ENCODE data around the gene PARN.
"Not testable (repeated sequence)": the region's sequence is repeated elsewhere in the genome, so short reads cannot be mapped to it uniquely, and the experiment has no call there.

PARN gene

GRCh38 chr16:14572535-14572934 is 57.5 kb downstream of the PARN start:
- no peak for DNase-seq

- DNase-seq = no peak
Observed at GRCh38 chr16:14569213-14569612, 60.8 kb downstream of the PARN start.

GRCh38 chr16:14566599-14566998 is 63.5 kb downstream of the PARN start:
- DNase-seq = no peak

GRCh38 chr16:14565688-14566025 is 64.4 kb downstream of the PARN start:
- no peak for DNase-seq

GRCh38 chr16:14564861-14565687 is 65.0 kb downstream of the PARN start:
- no peak for DNase-seq

GRCh38 chr16:14564323-14564722 is 65.7 kb downstream of the PARN start:
- no peak for DNase-seq

GRCh38 chr16:14562691-14563491 is 67.2 kb downstream of the PARN start:
- DNase-seq = no peak

- no peak for DNase-seq
Observed at GRCh38 chr16:14560523-14560922, 69.5 kb downstream of the PARN start.

GRCh38 chr16:14559809-14560241 is 70.2 kb downstream of the PARN start:
- peak; percentile 57 for DNase-seq

GRCh38 chr16:14553447-14553846 is 76.6 kb downstream of the PARN start:
- no peak for DNase-seq

- no peak for DNase-seq
Observed at GRCh38 chr16:14549789-14550153, 80.3 kb downstream of the PARN start.

- DNase-seq = no peak
Observed at GRCh38 chr16:14548933-14549788, 80.9 kb downstream of the PARN start.

GRCh38 chr16:14545346-14545884 is 84.6 kb downstream of the PARN start:
- no peak for DNase-seq

- not testable (repeated sequence) for DNase-seq
Observed at GRCh38 chr16:14544846-14545245, 85.2 kb downstream of the PARN start.

GRCh38 chr16:14539631-14540030 is 90.4 kb downstream of the PARN start:
- DNase-seq = no peak

GRCh38 chr16:14539156-14539555 is 90.9 kb downstream of the PARN start:
- no peak for DNase-seq

- no peak for DNase-seq
Observed at GRCh38 chr16:14538604-14539003, 91.5 kb downstream of the PARN start.

GRCh38 chr16:14531613-14532012 is 98.4 kb downstream of the PARN start:
- DNase-seq = no peak

GRCh38 chr16:14531101-14531500 is 99.0 kb downstream of the PARN start:
- no peak for DNase-seq

- no peak for DNase-seq
Observed at GRCh38 chr16:14530046-14530445, 100.0 kb downstream of the PARN start.

GRCh38 chr16:14529010-14529669 is 100.9 kb downstream of the PARN start:
- DNase-seq = peak; percentile 92

- DNase-seq = no peak
Observed at GRCh38 chr16:14528306-14528705, 101.8 kb downstream of the PARN start.

Data from femur (tissue), 1 donor.